BE2C (cell line): ENCODE measurements around the gene USP7.

Experiments used
- DNase-seq: peaks from one replicate; pipeline ENCODE4 v3.0.0-alpha.2; 2020
- H3K27me3 ChIP-seq: fragments of 250-450 bp; sonication (Bioruptor Pico); 2 replicates; pipeline ENCODE4 v1.5.1; 2020; ENCODE audit warnings: mild to moderate bottlenecking
- H3K36me3 ChIP-seq: fragments of 250-450 bp; sonication (Bioruptor Pico); 2 replicates; pipeline ENCODE4 v1.5.1; 2020; ENCODE audit warnings: mild to moderate bottlenecking
- H3K4me1 ChIP-seq: fragments of 250-450 bp; sonication (Bioruptor Pico); 2 replicates; pipeline ENCODE4 v1.5.1; 2020
- H3K4me3 ChIP-seq: 2 replicates; pipeline ENCODE4 v1.5.1; 2011; ENCODE audit warnings: low read depth, low read length
- H3K9me3 ChIP-seq: fragments of 250-450 bp; sonication (Bioruptor Pico); 2 replicates; pipeline ENCODE4 v1.5.1; 2020
- CTCF ChIP-seq: IDR thresholded peaks from 2 replicates; pipeline ENCODE4 v1.5.1; 2012; ENCODE audit warnings: mild to moderate bottlenecking, low read depth, low read length

The USP7 gene

GRCh38 chr16:8937803-8938202, 25.9 kb downstream of the USP7 start:
- Histone ChIP-seq H3K4me1 (no peaks in the 10 kb centered on the region; the same call in 1 of the 2 replicates), H3K4me3 (no peak overlapping the region), H3K36me3 (no peaks in the 10 kb centered on the region), H3K9me3 (no peaks in the 10 kb centered on the region), H3K27me3 (no peaks in the 10 kb centered on the region)
- DNase-seq = no peak
- TF ChIP-seq CTCF = no peak

GRCh38 chr16:8936421-8936820, 27.3 kb downstream of the USP7 start:
- Histone ChIP-seq H3K4me3 (no peak overlapping the region), H3K27me3 (no peaks in the 10 kb centered on the region), H3K36me3 (no peaks in the 10 kb centered on the region), H3K9me3 (no peaks in the 10 kb centered on the region), H3K4me1 (peaks cover under 1% of the 10 kb centered on the region; the same call in 1 of the 2 replicates)
- DNase-seq = peak; percentile 65
- peak; percentile 82 for TF ChIP-seq CTCF

- no peaks in the 10 kb centered on the region for H3K27me3 ChIP-seq
- DNase-seq = no peak
- peaks cover 2% of the 10 kb centered on the region; the same call in 1 of the 2 replicates for H3K4me1 ChIP-seq
- no peaks in the 10 kb centered on the region for H3K36me3 ChIP-seq
- peak; percentile 43; the same call in 1 of the 2 replicates for TF ChIP-seq CTCF
- no peaks in the 10 kb centered on the region for H3K9me3 ChIP-seq
- no peak overlapping the region for H3K4me3 ChIP-seq
These were observed 27.7 kb downstream of the USP7 start for GRCh38 chr16:8935989-8936388.

- H3K4me1 ChIP-seq = peaks cover 6% of the 10 kb centered on the region; the same call in 1 of the 2 replicates
- H3K36me3 ChIP-seq = peaks cover 6% of the 10 kb centered on the region
These were observed 29.1 kb downstream of the USP7 start for GRCh38 chr16:8934601-8935000.

GRCh38 chr16:8931859-8932258, 31.8 kb downstream of the USP7 start:
- peaks cover 30% of the 10 kb centered on the region for H3K36me3 ChIP-seq
- no peak for TF ChIP-seq CTCF
- no peaks in the 10 kb centered on the region for H3K27me3 ChIP-seq
- H3K4me3 ChIP-seq = no peak overlapping the region
- peaks cover 12% of the 10 kb centered on the region; the same call in 1 of the 2 replicates for H3K4me1 ChIP-seq
- DNase-seq = no peak
- no peaks in the 10 kb centered on the region for H3K9me3 ChIP-seq

More at GRCh38 chr16:8934601-8935000, 29.1 kb downstream of the USP7 start:
- Histone ChIP-seq H3K9me3 (no peaks in the 10 kb centered on the region), H3K4me3 (no peak overlapping the region), H3K27me3 (no peaks in the 10 kb centered on the region)
- TF ChIP-seq CTCF = no peak
- no peak for DNase-seq

- TF ChIP-seq CTCF = no peak
- Histone ChIP-seq H3K9me3 (no peaks in the 10 kb centered on the region), H3K36me3 (peaks cover 47% of the 10 kb centered on the region), H3K27me3 (no peaks in the 10 kb centered on the region), H3K4me1 (peaks cover 12% of the 10 kb centered on the region; the same call in 1 of the 2 replicates), H3K4me3 (no peak overlapping the region)
- DNase-seq = peak; percentile 53
These were observed 34.5 kb downstream of the USP7 start for GRCh38 chr16:8929086-8929748.
